GM12865 (cell line): ENCODE results near the gene RAVER1.
"Not testable (repeated sequence)": the region's sequence is repeated elsewhere in the genome, so short reads cannot be mapped to it uniquely, and the experiment has no call there.

Experiments
- DNase-seq: peaks from one replicate; pipeline ENCODE4 v3.0.0; 2010; ENCODE audit warnings: low read depth
- H3K4me3 ChIP-seq: 2 replicates; pipeline ENCODE4 v1.5.1; 2011; ENCODE audit warnings: mild to moderate bottlenecking, low read depth, low read length, control low read depth
- TF ChIP-seq, protein P1 (sequence below): IDR thresholded peaks from 2 replicates; pipeline ENCODE4 v1.5.1; 2011; ENCODE audit warnings: low read length, control low read depth, low read depth, inconsistent platforms; ENCODE audit not compliant: insufficient read depth; ENCODE audit errors: missing control alignments

Gene RAVER1

DNA sequence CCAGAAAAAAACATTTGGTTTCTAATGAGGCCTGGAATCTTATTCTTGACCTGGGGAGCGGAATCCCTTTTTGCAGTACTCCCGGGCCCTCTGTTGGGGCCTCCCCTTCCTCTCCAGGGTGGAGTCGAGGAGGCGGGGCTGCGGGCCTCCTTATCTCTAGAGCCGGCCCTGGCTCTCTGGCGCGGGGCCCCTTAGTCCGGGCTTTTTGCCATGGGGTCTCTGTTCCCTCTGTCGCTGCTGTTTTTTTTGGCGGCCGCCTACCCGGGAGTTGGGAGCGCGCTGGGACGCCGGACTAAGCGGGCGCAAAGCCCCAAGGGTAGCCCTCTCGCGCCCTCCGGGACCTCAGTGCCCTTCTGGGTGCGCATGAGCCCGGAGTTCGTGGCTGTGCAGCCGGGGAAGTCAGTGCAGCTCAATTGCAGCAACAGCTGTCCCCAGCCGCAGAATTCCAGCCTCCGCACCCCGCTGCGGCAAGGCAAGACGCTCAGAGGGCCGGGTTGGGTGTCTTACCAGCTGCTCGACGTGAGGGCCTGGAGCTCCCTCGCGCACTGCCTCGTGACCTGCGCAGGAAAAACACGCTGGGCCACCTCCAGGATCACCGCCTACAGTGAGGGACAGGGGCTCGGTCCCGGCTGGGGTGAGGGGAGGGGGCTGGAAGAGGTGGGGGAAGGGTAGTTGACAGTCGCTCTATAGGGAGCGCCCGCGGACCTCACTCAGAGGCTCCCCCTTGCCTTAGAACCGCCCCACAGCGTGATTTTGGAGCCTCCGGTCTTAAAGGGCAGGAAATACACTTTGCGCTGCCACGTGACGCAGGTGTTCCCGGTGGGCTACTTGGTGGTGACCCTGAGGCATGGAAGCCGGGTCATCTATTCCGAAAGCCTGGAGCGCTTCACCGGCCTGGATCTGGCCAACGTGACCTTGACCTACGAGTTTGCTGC, 46.3 kb downstream of the RAVER1 start, which contains the start of gene ICAM4:
Gene ICAM4 (plus strand): TSS at position 153 of the 935 bp plus-strand sequence. CDS start 58 bp downstream, at position 211.
- TF ChIP-seq, protein P1, sequence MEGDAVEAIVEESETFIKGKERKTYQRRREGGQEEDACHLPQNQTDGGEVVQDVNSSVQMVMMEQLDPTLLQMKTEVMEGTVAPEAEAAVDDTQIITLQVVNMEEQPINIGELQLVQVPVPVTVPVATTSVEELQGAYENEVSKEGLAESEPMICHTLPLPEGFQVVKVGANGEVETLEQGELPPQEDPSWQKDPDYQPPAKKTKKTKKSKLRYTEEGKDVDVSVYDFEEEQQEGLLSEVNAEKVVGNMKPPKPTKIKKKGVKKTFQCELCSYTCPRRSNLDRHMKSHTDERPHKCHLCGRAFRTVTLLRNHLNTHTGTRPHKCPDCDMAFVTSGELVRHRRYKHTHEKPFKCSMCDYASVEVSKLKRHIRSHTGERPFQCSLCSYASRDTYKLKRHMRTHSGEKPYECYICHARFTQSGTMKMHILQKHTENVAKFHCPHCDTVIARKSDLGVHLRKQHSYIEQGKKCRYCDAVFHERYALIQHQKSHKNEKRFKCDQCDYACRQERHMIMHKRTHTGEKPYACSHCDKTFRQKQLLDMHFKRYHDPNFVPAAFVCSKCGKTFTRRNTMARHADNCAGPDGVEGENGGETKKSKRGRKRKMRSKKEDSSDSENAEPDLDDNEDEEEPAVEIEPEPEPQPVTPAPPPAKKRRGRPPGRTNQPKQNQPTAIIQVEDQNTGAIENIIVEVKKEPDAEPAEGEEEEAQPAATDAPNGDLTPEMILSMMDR: no peak
- DNase-seq: peak; percentile 70
- peak within 1 kb of the TSS; percentile 35 for H3K4me3 ChIP-seq

DNA sequence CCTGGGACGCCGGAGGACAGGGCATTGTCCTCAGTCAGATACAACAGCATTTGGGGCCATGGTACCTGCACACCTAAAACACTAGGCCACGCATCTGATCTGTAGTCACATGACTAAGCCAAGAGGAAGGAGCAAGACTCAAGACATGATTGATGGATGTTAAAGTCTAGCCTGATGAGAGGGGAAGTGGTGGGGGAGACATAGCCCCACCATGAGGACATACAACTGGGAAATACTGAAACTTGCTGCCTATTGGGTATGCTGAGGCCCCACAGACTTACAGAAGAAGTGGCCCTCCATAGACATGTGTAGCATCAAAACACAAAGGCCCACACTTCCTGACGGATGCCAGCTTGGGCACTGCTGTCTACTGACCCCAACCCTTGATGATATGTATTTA, 47.9 kb downstream of the RAVER1 start:
- TF ChIP-seq, protein P1: no peak
- no peak for DNase-seq

DNA sequence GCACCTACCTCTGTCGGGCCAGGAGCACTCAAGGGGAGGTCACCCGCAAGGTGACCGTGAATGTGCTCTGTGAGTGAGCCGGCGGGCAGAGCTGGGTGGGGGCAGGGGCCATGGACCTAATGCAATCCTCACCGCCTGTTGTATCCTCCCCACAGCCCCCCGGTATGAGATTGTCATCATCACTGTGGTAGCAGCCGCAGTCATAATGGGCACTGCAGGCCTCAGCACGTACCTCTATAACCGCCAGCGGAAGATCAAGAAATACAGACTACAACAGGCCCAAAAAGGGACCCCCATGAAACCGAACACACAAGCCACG, 48.4 kb downstream of the RAVER1 start:
- DNase-seq: no peak
- TF ChIP-seq, protein P1: no peak
- no peak overlapping the region for H3K4me3 ChIP-seq

More for the DNA sequence above, 47.9 kb downstream of the RAVER1 start:
- H3K4me3 ChIP-seq: no peak overlapping the region

DNA sequence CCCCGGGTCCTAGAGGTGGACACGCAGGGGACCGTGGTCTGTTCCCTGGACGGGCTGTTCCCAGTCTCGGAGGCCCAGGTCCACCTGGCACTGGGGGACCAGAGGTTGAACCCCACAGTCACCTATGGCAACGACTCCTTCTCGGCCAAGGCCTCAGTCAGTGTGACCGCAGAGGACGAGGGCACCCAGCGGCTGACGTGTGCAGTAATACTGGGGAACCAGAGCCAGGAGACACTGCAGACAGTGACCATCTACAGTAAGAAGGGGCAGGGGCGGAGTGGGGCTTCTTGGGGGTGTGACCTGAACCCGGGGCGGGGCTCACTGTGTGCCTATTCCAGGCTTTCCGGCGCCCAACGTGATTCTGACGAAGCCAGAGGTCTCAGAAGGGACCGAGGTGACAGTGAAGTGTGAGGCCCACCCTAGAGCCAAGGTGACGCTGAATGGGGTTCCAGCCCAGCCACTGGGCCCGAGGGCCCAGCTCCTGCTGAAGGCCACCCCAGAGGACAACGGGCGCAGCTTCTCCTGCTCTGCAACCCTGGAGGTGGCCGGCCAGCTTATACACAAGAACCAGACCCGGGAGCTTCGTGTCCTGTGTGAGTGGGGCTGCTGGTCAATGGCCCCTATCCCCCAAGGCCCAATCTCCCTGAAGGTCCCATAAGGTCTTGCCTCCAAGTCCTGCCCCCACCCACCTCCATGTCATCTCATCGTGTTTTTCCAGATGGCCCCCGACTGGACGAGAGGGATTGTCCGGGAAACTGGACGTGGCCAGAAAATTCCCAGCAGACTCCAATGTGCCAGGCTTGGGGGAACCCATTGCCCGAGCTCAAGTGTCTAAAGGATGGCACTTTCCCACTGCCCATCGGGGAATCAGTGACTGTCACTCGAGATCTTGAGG, 49.0 kb downstream of the RAVER1 start:
- DNase-seq: peak; percentile 12
- H3K4me3 ChIP-seq: no peak overlapping the region
- TF ChIP-seq, protein P1: no peak

DNA sequence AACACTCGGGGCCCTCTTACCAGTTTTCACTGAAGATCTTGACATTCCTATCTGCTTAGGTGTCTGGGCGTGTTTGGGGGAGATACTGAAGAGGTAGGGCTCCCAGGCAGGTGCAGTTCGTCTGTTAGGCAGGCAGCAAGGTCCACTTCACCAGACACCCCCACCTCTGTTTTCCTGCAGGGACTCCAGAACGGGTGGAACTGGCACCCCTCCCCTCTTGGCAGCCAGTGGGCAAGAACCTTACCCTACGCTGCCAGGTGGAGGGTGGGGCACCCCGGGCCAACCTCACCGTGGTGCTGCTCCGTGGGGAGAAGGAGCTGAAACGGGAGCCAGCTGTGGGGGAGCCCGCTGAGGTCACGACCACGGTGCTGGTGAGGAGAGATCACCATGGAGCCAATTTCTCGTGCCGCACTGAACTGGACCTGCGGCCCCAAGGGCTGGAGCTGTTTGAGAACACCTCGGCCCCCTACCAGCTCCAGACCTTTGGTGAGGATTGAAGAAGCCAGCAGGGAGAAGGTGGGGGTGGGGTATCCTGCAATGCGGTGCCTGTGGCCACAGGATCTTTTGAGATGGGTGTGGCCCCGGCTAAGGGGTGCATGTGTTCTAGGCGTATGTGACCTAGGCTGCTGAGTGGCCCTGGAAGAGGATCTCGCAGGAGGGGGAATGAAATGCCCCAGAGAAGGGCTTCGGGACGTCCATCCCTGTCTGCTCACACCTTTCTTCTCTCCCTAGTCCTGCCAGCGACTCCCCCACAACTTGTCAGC, 49.8 kb downstream of the RAVER1 start:
- H3K4me3 ChIP-seq: no peak overlapping the region
- TF ChIP-seq, protein P1: no peak
- no peak for DNase-seq

DNA sequence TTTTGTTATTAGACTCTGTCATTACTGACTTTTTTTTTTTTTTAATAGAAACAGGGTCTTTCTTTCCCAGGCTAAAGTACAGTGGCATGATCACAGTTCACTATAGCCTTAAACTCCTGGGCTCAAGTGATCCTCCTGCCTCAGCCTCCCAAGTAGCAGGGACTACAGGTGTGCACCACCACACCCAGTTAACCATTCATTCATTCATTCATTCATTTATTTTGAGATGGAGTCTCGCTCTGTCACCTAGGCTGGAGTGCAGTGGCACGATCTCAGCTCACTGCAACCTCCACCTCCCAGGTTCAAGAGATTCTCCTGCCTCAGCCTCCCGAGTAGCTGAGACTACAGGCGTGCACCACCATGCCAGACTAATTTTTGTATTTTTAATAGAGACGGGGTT, 51.3 kb downstream of the RAVER1 start:
- not testable (repeated sequence) for H3K4me3 ChIP-seq, DNase-seq
